ENCODE data around the gene DRD4. TPM values are rescaled to one million over a fixed set of nuclear protein-coding genes. Genes with fewer than 3 reads are reported as not detected.

Gene DRD4
- total RNA-seq, 1 donor from 2014 or later, result 0.08 TPM

GRCh38 chr11:607971-608659, 29.0 kb upstream of the DRD4 start:
- Histone ChIP-seq H3K4me3 (ENCODE audit: low read depth, low read length) (no peak overlapping the region), H3K36me3 (ENCODE audit: control insufficient read depth, insufficient read depth, low read length) (peaks cover 7% of the 10 kb centered on the region), H3K27me3 (ENCODE audit: control insufficient read depth, insufficient read depth, low read length) (no peaks in the 10 kb centered on the region)
- DNase-seq (ENCODE audit: low read depth), result no peak
- TF ChIP-seq, protein P1, sequence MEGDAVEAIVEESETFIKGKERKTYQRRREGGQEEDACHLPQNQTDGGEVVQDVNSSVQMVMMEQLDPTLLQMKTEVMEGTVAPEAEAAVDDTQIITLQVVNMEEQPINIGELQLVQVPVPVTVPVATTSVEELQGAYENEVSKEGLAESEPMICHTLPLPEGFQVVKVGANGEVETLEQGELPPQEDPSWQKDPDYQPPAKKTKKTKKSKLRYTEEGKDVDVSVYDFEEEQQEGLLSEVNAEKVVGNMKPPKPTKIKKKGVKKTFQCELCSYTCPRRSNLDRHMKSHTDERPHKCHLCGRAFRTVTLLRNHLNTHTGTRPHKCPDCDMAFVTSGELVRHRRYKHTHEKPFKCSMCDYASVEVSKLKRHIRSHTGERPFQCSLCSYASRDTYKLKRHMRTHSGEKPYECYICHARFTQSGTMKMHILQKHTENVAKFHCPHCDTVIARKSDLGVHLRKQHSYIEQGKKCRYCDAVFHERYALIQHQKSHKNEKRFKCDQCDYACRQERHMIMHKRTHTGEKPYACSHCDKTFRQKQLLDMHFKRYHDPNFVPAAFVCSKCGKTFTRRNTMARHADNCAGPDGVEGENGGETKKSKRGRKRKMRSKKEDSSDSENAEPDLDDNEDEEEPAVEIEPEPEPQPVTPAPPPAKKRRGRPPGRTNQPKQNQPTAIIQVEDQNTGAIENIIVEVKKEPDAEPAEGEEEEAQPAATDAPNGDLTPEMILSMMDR (IDR thresholded peaks at IDR 0.05; ENCODE audit: insufficient read depth, low read length, poor library complexity, severe bottlenecking), result no peak

DNA sequence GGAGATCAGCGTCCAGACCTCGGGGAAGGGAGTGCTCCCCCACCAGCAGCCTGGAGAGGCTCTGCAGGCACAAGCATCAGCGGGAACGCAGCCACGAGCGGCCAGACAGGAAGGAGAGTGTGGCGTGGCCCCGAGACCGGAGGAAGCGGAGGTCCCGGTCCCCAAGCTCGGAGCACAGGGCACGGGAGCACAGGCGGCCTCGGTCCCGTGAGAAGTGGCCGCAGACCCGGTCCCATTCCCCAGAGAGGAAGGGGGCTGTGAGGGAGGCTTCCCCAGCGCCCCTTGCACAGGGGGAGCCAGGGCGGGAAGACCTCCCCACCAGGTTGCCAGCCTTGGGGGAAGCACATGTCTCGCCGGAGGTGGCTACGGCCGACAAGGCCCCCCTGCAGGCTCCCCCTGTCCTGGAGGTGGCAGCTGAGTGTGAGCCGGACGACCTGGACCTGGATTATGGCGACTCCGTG, 28.2 kb upstream of the DRD4 start:
- Histone ChIP-seq H3K27me3 (ENCODE audit: control insufficient read depth, insufficient read depth, low read length) (no peaks in the 10 kb centered on the region), H3K36me3 (ENCODE audit: control insufficient read depth, insufficient read depth, low read length) (peaks cover 7% of the 10 kb centered on the region)
- DNase-seq (ENCODE audit: low read depth), result no peak

GRCh38 chr11:609341-609811, 27.7 kb upstream of the DRD4 start:
- no peak for DNase-seq (ENCODE audit: low read depth)
- no peak overlapping the region for H3K4me3 ChIP-seq (ENCODE audit: low read depth, low read length)
- TF ChIP-seq, protein P1 (IDR thresholded peaks at IDR 0.05; ENCODE audit: insufficient read depth, low read length, poor library complexity, severe bottlenecking), result no peak
- peaks cover 7% of the 10 kb centered on the region for H3K36me3 ChIP-seq (ENCODE audit: control insufficient read depth, insufficient read depth, low read length)
- H3K27me3 ChIP-seq (ENCODE audit: control insufficient read depth, insufficient read depth, low read length), result no peaks in the 10 kb centered on the region

More for the DNA sequence above, 28.2 kb upstream of the DRD4 start:
- H3K4me3 ChIP-seq (ENCODE audit: low read depth, low read length), result no peak overlapping the region
- TF ChIP-seq, protein P1 (IDR thresholded peaks at IDR 0.05; ENCODE audit: insufficient read depth, low read length, poor library complexity, severe bottlenecking), result no peak

GRCh38 chr11:610146-610801, 26.8 kb upstream of the DRD4 start:
- peaks cover 6% of the 10 kb centered on the region for H3K36me3 ChIP-seq (ENCODE audit: control insufficient read depth, insufficient read depth, low read length)
- no peak for DNase-seq (ENCODE audit: low read depth)

DNA sequence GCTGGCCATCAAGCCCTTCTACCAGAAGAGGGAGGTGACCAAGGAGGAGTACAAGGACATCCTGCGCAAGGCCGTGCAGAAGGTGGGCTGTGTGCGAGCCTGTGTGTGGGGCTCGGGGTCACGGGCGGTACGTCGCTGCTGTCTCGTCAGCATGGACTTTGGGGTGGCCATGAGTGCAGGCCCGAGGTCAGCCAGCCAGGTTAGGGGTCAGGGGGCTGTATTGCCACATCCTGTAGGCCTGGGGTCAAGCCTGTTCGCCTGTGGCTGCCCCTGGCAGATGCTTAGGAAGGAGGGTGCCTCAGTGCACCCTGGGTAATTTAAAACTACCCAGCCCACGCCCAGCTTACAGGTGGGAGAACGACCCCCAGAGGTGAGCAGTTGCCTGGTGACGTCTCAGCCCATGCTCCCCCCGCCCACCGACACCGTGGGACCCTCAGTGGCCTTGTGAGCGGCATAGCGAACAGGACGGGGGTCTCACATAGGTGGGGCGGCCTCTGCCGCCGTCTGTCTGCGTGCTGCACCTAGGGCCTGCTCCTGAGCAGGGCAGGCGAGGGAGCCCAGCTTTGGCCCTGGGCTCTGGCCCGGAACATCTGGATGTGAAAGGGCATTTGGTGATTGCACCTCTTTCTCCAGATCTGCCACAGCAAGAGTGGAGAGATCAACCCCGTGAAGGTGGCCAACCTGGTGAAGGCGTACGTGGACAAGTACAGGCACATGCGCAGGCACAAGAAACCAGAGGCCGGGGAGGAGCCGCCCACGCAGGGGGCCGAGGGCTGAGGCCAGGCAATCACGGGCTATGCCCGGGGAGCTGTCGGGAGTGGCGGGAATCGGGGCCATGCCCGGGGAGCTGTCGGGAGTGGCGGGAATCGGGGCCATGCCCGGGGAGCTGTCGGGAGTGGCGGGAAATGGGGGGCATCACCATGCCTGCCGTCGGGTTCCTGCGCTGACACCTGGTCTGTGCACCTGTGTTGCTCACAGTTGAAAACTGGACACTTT, 25.8 kb upstream of the DRD4 start:
- H3K27me3 ChIP-seq (ENCODE audit: control insufficient read depth, insufficient read depth, low read length), result no peaks in the 10 kb centered on the region
- TF ChIP-seq, protein P1 (IDR thresholded peaks at IDR 0.05; ENCODE audit: insufficient read depth, low read length, poor library complexity, severe bottlenecking), result no peak
- peaks cover 4% of the 10 kb centered on the region for H3K36me3 ChIP-seq (ENCODE audit: control insufficient read depth, insufficient read depth, low read length)
- DNase-seq (ENCODE audit: low read depth), result no peak
- H3K4me3 ChIP-seq (ENCODE audit: low read depth, low read length), result no peak overlapping the region

More at GRCh38 chr11:610146-610801, 26.8 kb upstream of the DRD4 start:
- Histone ChIP-seq H3K4me3 (ENCODE audit: low read depth, low read length) (no peak overlapping the region), H3K27me3 (ENCODE audit: control insufficient read depth, insufficient read depth, low read length) (no peaks in the 10 kb centered on the region)
- TF ChIP-seq, protein P1 (IDR thresholded peaks at IDR 0.05; ENCODE audit: insufficient read depth, low read length, poor library complexity, severe bottlenecking), result no peak
